ENCODE measurements around the gene HINT3.
"Not testable (repeated sequence)": the region's sequence is repeated elsewhere in the genome, so short reads cannot be mapped to it uniquely, and the experiment has no call there.

HINT3 gene

GRCh38 chr6:125956506-125957390, at the start of gene HINT3:
TSS of gene HINT3 (plus strand) at chr6:125956770. CDS start at chr6:125956978, 208 bp downstream.
- DNase-seq (ENCODE audit: low spot score), result peak; percentile 98

GRCh38 chr6:125910527-125910926, 46.0 kb upstream of the HINT3 start:
- DNase-seq (ENCODE audit: low spot score), result no peak

GRCh38 chr6:125911051-125911451, 45.5 kb upstream of the HINT3 start:
- not testable (repeated sequence) for DNase-seq (ENCODE audit: low spot score)

GRCh38 chr6:125912430-125912829, 44.1 kb upstream of the HINT3 start:
- DNase-seq (ENCODE audit: low spot score), result not testable (repeated sequence)

- DNase-seq (ENCODE audit: low spot score), result no peak
Measured at GRCh38 chr6:125913145-125913544, 43.4 kb upstream of the HINT3 start.

- peak; percentile 70 for DNase-seq (ENCODE audit: low spot score)
Measured at GRCh38 chr6:125913864-125914351, 42.7 kb upstream of the HINT3 start.

GRCh38 chr6:125918230-125918629, 38.3 kb upstream of the HINT3 start:
- no peak for DNase-seq (ENCODE audit: low spot score)

- no peak for DNase-seq (ENCODE audit: low spot score)
Measured at GRCh38 chr6:125918681-125919566, 37.6 kb upstream of the HINT3 start.

- no peak for DNase-seq (ENCODE audit: low spot score)
Measured at GRCh38 chr6:125919618-125920017, 37.0 kb upstream of the HINT3 start.

GRCh38 chr6:125922322-125922860, 34.2 kb upstream of the HINT3 start:
- no peak for DNase-seq (ENCODE audit: low spot score)

GRCh38 chr6:125923366-125923877, 33.1 kb upstream of the HINT3 start:
- no peak for DNase-seq (ENCODE audit: low spot score)

GRCh38 chr6:125924169-125924568, 32.4 kb upstream of the HINT3 start:
- DNase-seq (ENCODE audit: low spot score), result no peak

- DNase-seq (ENCODE audit: low spot score), result no peak
Measured at GRCh38 chr6:125924697-125925358, 31.7 kb upstream of the HINT3 start.

- no peak for DNase-seq (ENCODE audit: low spot score)
Measured at GRCh38 chr6:125926711-125927110, 29.9 kb upstream of the HINT3 start.

GRCh38 chr6:125927761-125928160, 28.8 kb upstream of the HINT3 start:
- no peak for DNase-seq (ENCODE audit: low spot score)

- no peak for DNase-seq (ENCODE audit: low spot score)
Measured at GRCh38 chr6:125930765-125931418, 25.7 kb upstream of the HINT3 start.

- no peak for DNase-seq (ENCODE audit: low spot score)
Measured at GRCh38 chr6:125931733-125932450, 24.7 kb upstream of the HINT3 start.

- no peak for DNase-seq (ENCODE audit: low spot score)
Measured at GRCh38 chr6:125932451-125932795, 24.1 kb upstream of the HINT3 start.

- not testable (repeated sequence) for DNase-seq (ENCODE audit: low spot score)
Measured at GRCh38 chr6:125935520-125935919, 21.1 kb upstream of the HINT3 start.

- DNase-seq (ENCODE audit: low spot score), result no peak
Measured at GRCh38 chr6:125939026-125939425, 17.5 kb upstream of the HINT3 start.
